HEK293 (cell line): Measurements from ENCODE around the gene TH.

Experiments
- EGR2 ChIP-seq: fragments of 450-650 bp; formaldehyde crosslinking; IDR thresholded peaks from 2 replicates; pipeline ENCODE4 v1.5.1; 2016; ENCODE audit warnings: low read depth, missing biosample characterization, missing genetic modification characterization
- GLIS1 ChIP-seq: fragments of 450-650 bp; formaldehyde crosslinking; IDR thresholded peaks from 2 replicates; pipeline ENCODE4 v1.5.1; 2016; ENCODE audit warnings: missing biosample characterization, missing genetic modification characterization
- SP7 ChIP-seq: fragments of 450-650 bp; formaldehyde crosslinking; IDR thresholded peaks from 2 replicates; pipeline ENCODE4 v1.5.1; 2016; ENCODE audit warnings: missing biosample characterization, missing genetic modification characterization
- TRIM28 ChIP-seq: IDR thresholded peaks from 2 replicates; pipeline ENCODE4 v1.6.1; 2011; ENCODE audit warnings: low read length, control low read depth, borderline replicate concordance
- YY2 ChIP-seq: fragments of 450-650 bp; formaldehyde crosslinking; IDR thresholded peaks from 2 replicates; pipeline ENCODE4 v1.5.1; 2016; ENCODE audit warnings: missing biosample characterization, missing genetic modification characterization
- ZBTB11 ChIP-seq: fragments of 450-650 bp; formaldehyde crosslinking; conservative IDR thresholded peaks from 2 replicates; pipeline ENCODE4 v1.5.1; 2016; ENCODE audit warnings: low read depth, missing biosample characterization, missing genetic modification characterization
- ZBTB17 ChIP-seq: fragments of 450-650 bp; formaldehyde crosslinking; IDR thresholded peaks from 2 replicates; pipeline ENCODE4 v1.5.1; 2016; ENCODE audit warnings: missing biosample characterization, missing genetic modification characterization
- ZNF112 ChIP-seq: fragments of 450-650 bp; formaldehyde crosslinking; IDR thresholded peaks from 2 replicates; pipeline ENCODE4 v1.5.0; 2017; ENCODE audit warnings: missing biosample characterization, missing genetic modification characterization
- ZNF350 ChIP-seq: fragments of 450-650 bp; formaldehyde crosslinking; IDR thresholded peaks from 2 replicates; pipeline ENCODE4 v1.5.0; 2017; ENCODE audit warnings: missing biosample characterization, mild to moderate bottlenecking, missing genetic modification characterization
- ZNF366 ChIP-seq: fragments of 450-650 bp; formaldehyde crosslinking; conservative IDR thresholded peaks from 2 replicates; pipeline ENCODE4 v1.5.1; 2016; ENCODE audit warnings: missing biosample characterization, missing genetic modification characterization
- ZNF391 ChIP-seq: fragments of 450-650 bp; formaldehyde crosslinking; IDR thresholded peaks from 2 replicates; pipeline ENCODE4 v1.5.1; 2016; ENCODE audit warnings: low read depth, missing biosample characterization, missing genetic modification characterization, borderline replicate concordance
- ZNF394 ChIP-seq: fragments of 450-650 bp; formaldehyde crosslinking; IDR thresholded peaks from 2 replicates; pipeline ENCODE4 v1.5.1; 2016; ENCODE audit warnings: missing biosample characterization, missing genetic modification characterization, mild to moderate bottlenecking, moderate library complexity, borderline replicate concordance
- ZNF404 ChIP-seq: fragments of 450-650 bp; formaldehyde crosslinking; IDR thresholded peaks from 2 replicates; pipeline ENCODE4 v1.5.1; 2017; ENCODE audit warnings: missing biosample characterization, missing genetic modification characterization
- ZNF654 ChIP-seq: fragments of 450-650 bp; formaldehyde crosslinking; IDR thresholded peaks from 2 replicates; pipeline ENCODE4 v1.5.1; 2016; ENCODE audit warnings: low read depth, missing biosample characterization, missing genetic modification characterization
- ZNF660 ChIP-seq: fragments of 450-650 bp; IDR thresholded peaks from 2 replicates; pipeline ENCODE4 v1.5.1; 2018; ENCODE audit warnings: missing biosample characterization, mild to moderate bottlenecking, missing genetic modification characterization
- ZNF707 ChIP-seq: fragments of 450-650 bp; formaldehyde crosslinking; IDR thresholded peaks from 2 replicates; pipeline ENCODE4 v1.5.1; 2016; ENCODE audit warnings: missing biosample characterization, missing genetic modification characterization
- TF ChIP-seq, protein P1 (sequence below): fragments of 450-650 bp; formaldehyde crosslinking; IDR thresholded peaks from 2 replicates; pipeline ENCODE4 v1.5.1; 2016; ENCODE audit warnings: missing biosample characterization, missing genetic modification characterization, borderline replicate concordance
- TF ChIP-seq, protein P2 (sequence below): fragments of 450-650 bp; formaldehyde crosslinking; IDR thresholded peaks from 2 replicates; pipeline ENCODE4 v1.5.1; 2016; ENCODE audit warnings: missing biosample characterization, missing genetic modification characterization
- TF ChIP-seq, protein P3 (sequence below): fragments of 450-650 bp; formaldehyde crosslinking; IDR thresholded peaks from 2 replicates; pipeline ENCODE4 v1.5.1; 2017; ENCODE audit warnings: missing biosample characterization, missing genetic modification characterization
- TF ChIP-seq, protein P4 (sequence below): fragments of 450-650 bp; formaldehyde crosslinking; IDR thresholded peaks from 2 replicates; pipeline ENCODE4 v1.5.1; 2016; ENCODE audit warnings: missing biosample characterization, missing genetic modification characterization

Gene TH

DNA sequence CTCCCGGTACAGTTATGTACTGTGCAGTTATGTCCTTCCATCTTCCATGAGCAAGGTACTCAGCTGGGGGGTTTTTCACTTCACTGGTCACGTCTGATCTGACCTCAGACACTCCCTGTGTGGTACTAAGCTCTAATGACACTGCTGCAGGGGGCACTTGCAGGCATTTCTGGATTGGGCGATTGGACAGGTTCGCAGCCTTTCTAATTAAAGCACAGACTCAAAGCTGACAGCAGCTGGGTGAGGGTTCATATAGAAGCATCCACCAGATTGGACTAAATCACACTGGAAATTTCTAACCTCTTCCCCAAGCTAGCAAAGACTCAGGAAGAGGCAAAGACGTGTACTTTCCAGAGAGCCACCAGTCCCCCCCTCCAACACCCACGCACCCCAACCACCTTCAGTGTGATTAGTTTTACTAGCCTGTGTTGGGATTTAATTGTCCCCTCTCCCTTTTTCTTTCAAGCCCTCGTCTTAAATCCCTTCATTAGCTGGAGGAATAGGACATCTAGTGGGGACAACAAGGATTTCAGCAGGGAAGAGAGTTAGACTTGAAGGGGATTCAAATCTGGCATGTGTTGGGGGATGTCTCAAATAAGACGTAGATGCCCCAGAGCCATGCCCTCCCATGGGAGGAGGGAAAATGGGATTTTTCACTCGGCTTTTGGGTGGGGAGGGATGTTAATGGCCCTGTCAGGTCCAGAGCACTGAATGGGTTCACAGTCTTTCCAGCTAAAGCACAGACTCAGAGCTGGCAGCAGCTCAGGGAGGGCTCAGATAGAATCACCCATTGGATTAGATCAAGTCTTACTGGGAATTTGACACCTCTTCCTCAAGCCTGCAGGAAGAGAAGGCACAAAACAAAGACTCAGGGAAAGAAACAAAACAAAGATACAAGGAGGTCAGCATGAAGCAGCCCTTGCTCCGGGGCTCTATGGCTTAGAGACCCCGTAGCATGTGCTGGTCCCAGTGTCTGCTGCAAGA, 21.5 kb downstream of the TH start (continued):
- no peak for TF ChIP-seq ZBTB11 (tag by site-specific recombination)
- TF ChIP-seq, protein P1, sequence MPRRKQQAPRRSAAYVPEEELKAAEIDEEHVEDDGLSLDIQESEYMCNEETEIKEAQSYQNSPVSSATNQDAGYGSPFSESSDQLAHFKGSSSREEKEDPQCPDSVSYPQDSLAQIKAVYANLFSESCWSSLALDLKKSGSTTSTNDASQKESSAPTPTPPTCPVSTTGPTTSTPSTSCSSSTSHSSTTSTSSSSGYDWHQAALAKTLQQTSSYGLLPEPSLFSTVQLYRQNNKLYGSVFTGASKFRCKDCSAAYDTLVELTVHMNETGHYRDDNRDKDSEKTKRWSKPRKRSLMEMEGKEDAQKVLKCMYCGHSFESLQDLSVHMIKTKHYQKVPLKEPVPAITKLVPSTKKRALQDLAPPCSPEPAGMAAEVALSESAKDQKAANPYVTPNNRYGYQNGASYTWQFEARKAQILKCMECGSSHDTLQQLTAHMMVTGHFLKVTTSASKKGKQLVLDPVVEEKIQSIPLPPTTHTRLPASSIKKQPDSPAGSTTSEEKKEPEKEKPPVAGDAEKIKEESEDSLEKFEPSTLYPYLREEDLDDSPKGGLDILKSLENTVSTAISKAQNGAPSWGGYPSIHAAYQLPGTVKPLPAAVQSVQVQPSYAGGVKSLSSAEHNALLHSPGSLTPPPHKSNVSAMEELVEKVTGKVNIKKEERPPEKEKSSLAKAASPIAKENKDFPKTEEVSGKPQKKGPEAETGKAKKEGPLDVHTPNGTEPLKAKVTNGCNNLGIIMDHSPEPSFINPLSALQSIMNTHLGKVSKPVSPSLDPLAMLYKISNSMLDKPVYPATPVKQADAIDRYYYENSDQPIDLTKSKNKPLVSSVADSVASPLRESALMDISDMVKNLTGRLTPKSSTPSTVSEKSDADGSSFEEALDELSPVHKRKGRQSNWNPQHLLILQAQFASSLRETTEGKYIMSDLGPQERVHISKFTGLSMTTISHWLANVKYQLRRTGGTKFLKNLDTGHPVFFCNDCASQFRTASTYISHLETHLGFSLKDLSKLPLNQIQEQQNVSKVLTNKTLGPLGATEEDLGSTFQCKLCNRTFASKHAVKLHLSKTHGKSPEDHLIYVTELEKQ (tag by site-specific recombination): no peak
- peak; percentile 95 for TF ChIP-seq GLIS1 (tag by site-specific recombination)
- TF ChIP-seq ZBTB17: no peak
- TF ChIP-seq ZNF112 (tag by site-specific recombination): no peak
- TF ChIP-seq ZNF654 (tag by site-specific recombination): peak; percentile 79
- no peak for TF ChIP-seq SP7
- TF ChIP-seq ZNF350 (tag by site-specific recombination): no peak
- TF ChIP-seq ZNF391 (tag by site-specific recombination): no peak
- TF ChIP-seq, protein P2, sequence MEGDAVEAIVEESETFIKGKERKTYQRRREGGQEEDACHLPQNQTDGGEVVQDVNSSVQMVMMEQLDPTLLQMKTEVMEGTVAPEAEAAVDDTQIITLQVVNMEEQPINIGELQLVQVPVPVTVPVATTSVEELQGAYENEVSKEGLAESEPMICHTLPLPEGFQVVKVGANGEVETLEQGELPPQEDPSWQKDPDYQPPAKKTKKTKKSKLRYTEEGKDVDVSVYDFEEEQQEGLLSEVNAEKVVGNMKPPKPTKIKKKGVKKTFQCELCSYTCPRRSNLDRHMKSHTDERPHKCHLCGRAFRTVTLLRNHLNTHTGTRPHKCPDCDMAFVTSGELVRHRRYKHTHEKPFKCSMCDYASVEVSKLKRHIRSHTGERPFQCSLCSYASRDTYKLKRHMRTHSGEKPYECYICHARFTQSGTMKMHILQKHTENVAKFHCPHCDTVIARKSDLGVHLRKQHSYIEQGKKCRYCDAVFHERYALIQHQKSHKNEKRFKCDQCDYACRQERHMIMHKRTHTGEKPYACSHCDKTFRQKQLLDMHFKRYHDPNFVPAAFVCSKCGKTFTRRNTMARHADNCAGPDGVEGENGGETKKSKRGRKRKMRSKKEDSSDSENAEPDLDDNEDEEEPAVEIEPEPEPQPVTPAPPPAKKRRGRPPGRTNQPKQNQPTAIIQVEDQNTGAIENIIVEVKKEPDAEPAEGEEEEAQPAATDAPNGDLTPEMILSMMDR: peak; percentile 21; the same call in 1 of the 2 replicates
- no peak for TF ChIP-seq ZNF404 (tag by site-specific recombination)
- no peak for TF ChIP-seq ZNF394 (tag by site-specific recombination)
- TF ChIP-seq ZNF660: peak; percentile 32; the same call in 1 of the 2 replicates
- TF ChIP-seq TRIM28: no peak
- TF ChIP-seq, protein P3, sequence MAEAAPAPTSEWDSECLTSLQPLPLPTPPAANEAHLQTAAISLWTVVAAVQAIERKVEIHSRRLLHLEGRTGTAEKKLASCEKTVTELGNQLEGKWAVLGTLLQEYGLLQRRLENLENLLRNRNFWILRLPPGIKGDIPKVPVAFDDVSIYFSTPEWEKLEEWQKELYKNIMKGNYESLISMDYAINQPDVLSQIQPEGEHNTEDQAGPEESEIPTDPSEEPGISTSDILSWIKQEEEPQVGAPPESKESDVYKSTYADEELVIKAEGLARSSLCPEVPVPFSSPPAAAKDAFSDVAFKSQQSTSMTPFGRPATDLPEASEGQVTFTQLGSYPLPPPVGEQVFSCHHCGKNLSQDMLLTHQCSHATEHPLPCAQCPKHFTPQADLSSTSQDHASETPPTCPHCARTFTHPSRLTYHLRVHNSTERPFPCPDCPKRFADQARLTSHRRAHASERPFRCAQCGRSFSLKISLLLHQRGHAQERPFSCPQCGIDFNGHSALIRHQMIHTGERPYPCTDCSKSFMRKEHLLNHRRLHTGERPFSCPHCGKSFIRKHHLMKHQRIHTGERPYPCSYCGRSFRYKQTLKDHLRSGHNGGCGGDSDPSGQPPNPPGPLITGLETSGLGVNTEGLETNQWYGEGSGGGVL (tag by site-specific recombination): peak; percentile 17; the same call in 1 of the 2 replicates
- TF ChIP-seq, protein P4, sequence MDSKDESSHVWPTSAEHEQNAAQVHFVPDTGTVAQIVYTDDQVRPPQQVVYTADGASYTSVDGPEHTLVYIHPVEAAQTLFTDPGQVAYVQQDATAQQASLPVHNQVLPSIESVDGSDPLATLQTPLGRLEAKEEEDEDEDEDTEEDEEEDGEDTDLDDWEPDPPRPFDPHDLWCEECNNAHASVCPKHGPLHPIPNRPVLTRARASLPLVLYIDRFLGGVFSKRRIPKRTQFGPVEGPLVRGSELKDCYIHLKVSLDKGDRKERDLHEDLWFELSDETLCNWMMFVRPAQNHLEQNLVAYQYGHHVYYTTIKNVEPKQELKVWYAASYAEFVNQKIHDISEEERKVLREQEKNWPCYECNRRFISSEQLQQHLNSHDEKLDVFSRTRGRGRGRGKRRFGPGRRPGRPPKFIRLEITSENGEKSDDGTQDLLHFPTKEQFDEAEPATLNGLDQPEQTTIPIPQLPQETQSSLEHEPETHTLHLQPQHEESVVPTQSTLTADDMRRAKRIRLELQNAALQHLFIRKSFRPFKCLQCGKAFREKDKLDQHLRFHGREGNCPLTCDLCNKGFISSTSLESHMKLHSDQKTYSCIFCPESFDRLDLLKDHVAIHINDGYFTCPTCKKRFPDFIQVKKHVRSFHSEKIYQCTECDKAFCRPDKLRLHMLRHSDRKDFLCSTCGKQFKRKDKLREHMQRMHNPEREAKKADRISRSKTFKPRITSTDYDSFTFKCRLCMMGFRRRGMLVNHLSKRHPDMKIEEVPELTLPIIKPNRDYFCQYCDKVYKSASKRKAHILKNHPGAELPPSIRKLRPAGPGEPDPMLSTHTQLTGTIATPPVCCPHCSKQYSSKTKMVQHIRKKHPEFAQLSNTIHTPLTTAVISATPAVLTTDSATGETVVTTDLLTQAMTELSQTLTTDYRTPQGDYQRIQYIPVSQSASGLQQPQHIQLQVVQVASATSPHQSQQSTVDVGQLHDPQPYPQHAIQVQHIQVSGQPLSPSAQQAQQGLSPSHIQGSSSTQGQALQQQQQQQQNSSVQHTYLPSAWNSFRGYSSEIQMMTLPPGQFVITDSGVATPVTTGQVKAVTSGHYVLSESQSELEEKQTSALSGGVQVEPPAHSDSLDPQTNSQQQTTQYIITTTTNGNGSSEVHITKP (tag by site-specific recombination): 0 out of 2 replicates have a peak, but pooled peaks have one; percentile 14
- TF ChIP-seq EGR2 (tag by site-specific recombination): peak; percentile 22; the same call in 1 of the 2 replicates
- TF ChIP-seq ZNF707 (tag by site-specific recombination): no peak
- TF ChIP-seq ZNF366 (tag by site-specific recombination): no peak
- TF ChIP-seq YY2 (tag by site-specific recombination): no peak
